ENCODE results near the gene HNRNPUL2. TPM values are rescaled to one million over a fixed set of nuclear protein-coding genes. Genes with fewer than 3 reads are reported as not detected.
"Not testable (repeated sequence)": the region's sequence is repeated elsewhere in the genome, so short reads cannot be mapped to it uniquely, and the experiment has no call there.

The HNRNPUL2 gene
- total RNA-seq, 3 donors from 2014 or later (not counting 1 experiment from before 2014, with no cell fraction given): 58.0 to 73.1 (median 69.3) TPM

DNA sequence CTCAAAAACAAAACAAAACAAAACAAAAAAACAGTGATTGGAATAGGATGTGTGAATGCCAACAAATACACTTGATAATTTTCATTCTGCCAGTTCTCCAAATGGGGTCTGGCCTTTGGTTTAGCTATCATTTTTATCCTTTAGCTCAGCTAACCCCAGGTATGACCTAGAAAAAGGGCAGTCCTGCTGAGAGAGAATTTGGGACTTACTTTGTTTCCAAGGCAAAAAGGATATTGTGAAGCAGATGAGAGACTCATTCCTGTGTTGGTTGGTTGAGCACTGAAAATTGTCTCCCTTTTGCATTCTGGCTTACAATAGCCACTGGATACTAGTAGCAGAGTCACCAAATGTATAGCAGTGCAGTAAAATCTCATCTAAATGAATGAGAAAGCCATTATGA is 9.9 kb upstream of the HNRNPUL2 start:
- Histone ChIP-seq H3K36me3 (ENCODE audit: control insufficient read depth, insufficient read depth, low read length) (peaks cover 60% of the 10 kb centered on the region), H3K4me3 (ENCODE audit: low read length) (no peak overlapping the region), H3K4me1 (ENCODE audit: control insufficient read depth, insufficient read depth, low read length) (no peaks in the 10 kb centered on the region), H3K9me3 (ENCODE audit: control insufficient read depth, insufficient read depth, low read length) (no peaks in the 10 kb centered on the region), H3K27ac (ENCODE audit: low read length) (no peak overlapping the region), H3K27me3 (ENCODE audit: control insufficient read depth, insufficient read depth, low read length) (no peaks in the 10 kb centered on the region)
- no peak overlapping the region for H3K4me3 Mint-ChIP-seq
- DNase-seq (no peak), ATAC-seq (no peak)
- intact Hi-C loops (cut with micrococcal nuclease): no loop called here
- TF ChIP-seq, protein P1, sequence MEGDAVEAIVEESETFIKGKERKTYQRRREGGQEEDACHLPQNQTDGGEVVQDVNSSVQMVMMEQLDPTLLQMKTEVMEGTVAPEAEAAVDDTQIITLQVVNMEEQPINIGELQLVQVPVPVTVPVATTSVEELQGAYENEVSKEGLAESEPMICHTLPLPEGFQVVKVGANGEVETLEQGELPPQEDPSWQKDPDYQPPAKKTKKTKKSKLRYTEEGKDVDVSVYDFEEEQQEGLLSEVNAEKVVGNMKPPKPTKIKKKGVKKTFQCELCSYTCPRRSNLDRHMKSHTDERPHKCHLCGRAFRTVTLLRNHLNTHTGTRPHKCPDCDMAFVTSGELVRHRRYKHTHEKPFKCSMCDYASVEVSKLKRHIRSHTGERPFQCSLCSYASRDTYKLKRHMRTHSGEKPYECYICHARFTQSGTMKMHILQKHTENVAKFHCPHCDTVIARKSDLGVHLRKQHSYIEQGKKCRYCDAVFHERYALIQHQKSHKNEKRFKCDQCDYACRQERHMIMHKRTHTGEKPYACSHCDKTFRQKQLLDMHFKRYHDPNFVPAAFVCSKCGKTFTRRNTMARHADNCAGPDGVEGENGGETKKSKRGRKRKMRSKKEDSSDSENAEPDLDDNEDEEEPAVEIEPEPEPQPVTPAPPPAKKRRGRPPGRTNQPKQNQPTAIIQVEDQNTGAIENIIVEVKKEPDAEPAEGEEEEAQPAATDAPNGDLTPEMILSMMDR (IDR thresholded peaks at IDR 0.05): no peak
- no peaks in the 10 kb centered on the region for H3K9me3 Mint-ChIP-seq
- peaks cover 0 to 6% of the 10 kb centered on the region in 2 donors for H3K4me1 Mint-ChIP-seq
- H3K27me3 Mint-ChIP-seq (ENCODE audit: low read depth in 2 of 2): no peaks in the 10 kb centered on the region
- peaks cover 5% of the 10 kb centered on the region for H3K36me3 Mint-ChIP-seq
- H3K27ac Mint-ChIP-seq: no peak overlapping the region

GRCh38 chr11:62732830-62733229 is 5.6 kb upstream of the HNRNPUL2 start:
- Mint-ChIP-seq H3K4me1 (peaks cover 18% of the 10 kb centered on the region in 2 donors), H3K4me3 (no peak overlapping the region), H3K27ac (no peak overlapping the region), H3K36me3 (peaks cover 5% of the 10 kb centered on the region), H3K9me3 (no peaks in the 10 kb centered on the region), H3K27me3 (ENCODE audit: low read depth in 2 of 2) (no peaks in the 10 kb centered on the region)
- ATAC-seq (no peak), DNase-seq (peak in 1 of 2 donors; percentile 50)
- WGBS (ENCODE audit: insufficient coverage): 90% methylated on average over 2 of the region's 2 CpGs
- Histone ChIP-seq H3K9me3 (ENCODE audit: control insufficient read depth, insufficient read depth, low read length) (no peaks in the 10 kb centered on the region), H3K27me3 (ENCODE audit: control insufficient read depth, insufficient read depth, low read length) (no peaks in the 10 kb centered on the region), H3K4me3 (ENCODE audit: low read length) (no peak overlapping the region), H3K36me3 (ENCODE audit: control insufficient read depth, insufficient read depth, low read length) (peaks cover 43% of the 10 kb centered on the region), H3K27ac (ENCODE audit: low read length) (no peak overlapping the region), H3K4me1 (ENCODE audit: control insufficient read depth, insufficient read depth, low read length) (peaks cover 24% of the 10 kb centered on the region)
- intact Hi-C loops (cut with micrococcal nuclease): no loop called here
- TF ChIP-seq, protein P1 (IDR thresholded peaks at IDR 0.05): no peak

GRCh38 chr11:62730076-62730475 is 2.8 kb upstream of the HNRNPUL2 start:
- DNase-seq; H3K36me3 Mint-ChIP-seq; H3K27me3 ChIP-seq (ENCODE audit: control insufficient read depth, insufficient read depth, low read length); H3K9me3 ChIP-seq (ENCODE audit: control insufficient read depth, insufficient read depth, low read length); intact Hi-C loops (cut with micrococcal nuclease); H3K27me3 Mint-ChIP-seq (ENCODE audit: low read depth in 2 of 2); ATAC-seq; H3K9me3 Mint-ChIP-seq; H3K27ac ChIP-seq (ENCODE audit: low read length); H3K4me3 ChIP-seq (ENCODE audit: low read length): not testable (repeated sequence)
- Mint-ChIP-seq H3K4me3 (peak overlapping the region; percentile 72), H3K4me1 (peaks cover 34 to 42% of the 10 kb centered on the region in 2 donors), H3K27ac (peak overlapping the region; percentile 58 to 99)
- H3K36me3 ChIP-seq (ENCODE audit: control insufficient read depth, insufficient read depth, low read length): peaks cover 28% of the 10 kb centered on the region
- WGBS (ENCODE audit: insufficient coverage): 96% methylated on average over 14 of the region's 14 CpGs
- H3K4me1 ChIP-seq (ENCODE audit: control insufficient read depth, insufficient read depth, low read length): peaks cover 38% of the 10 kb centered on the region

GRCh38 chr11:62728171-62728988 is 1.1 kb upstream of the HNRNPUL2 start, which contains the start of gene TTC9C:
Gene TTC9C, plus strand, starts transcription at chr11:62728486. Its CDS starts 363 bp downstream, at chr11:62728849.
- peaks cover 29% of the 10 kb centered on the region for H3K36me3 ChIP-seq (ENCODE audit: control insufficient read depth, insufficient read depth, low read length)
- peak within 1 kb of the TSS; percentile 88 for H3K27ac ChIP-seq (ENCODE audit: low read length)
- WGBS (ENCODE audit: insufficient coverage): 0% methylated on average over 29 of the region's 29 CpGs
- intact Hi-C loops (cut with micrococcal nuclease): loop anchor here (1.0 to 5.0 kb wide), 4 partner anchors 33 to 153 kb away; partner anchors contain the start of genes C11orf98, CSKMT and POLR2G
- DNase-seq (peak; percentile 73 to 91), ATAC-seq (peak; percentile 37 to 45 (median 41))
- no peaks in the 10 kb centered on the region for H3K27me3 Mint-ChIP-seq (ENCODE audit: low read depth in 2 of 2)
- TF ChIP-seq, protein P1 (IDR thresholded peaks at IDR 0.05): no peak
- no peaks in the 10 kb centered on the region for H3K9me3 ChIP-seq (ENCODE audit: control insufficient read depth, insufficient read depth, low read length)
- H3K4me1 Mint-ChIP-seq: peaks cover 49 to 59% of the 10 kb centered on the region in 2 donors
- no peaks in the 10 kb centered on the region for H3K9me3 Mint-ChIP-seq
- H3K27ac Mint-ChIP-seq: peak within 1 kb of the TSS; percentile 99
- H3K4me3 Mint-ChIP-seq: peak within 1 kb of the TSS; percentile 98
- H3K4me3 ChIP-seq (ENCODE audit: low read length): peak within 1 kb of the TSS; percentile 91
- peaks cover 14% of the 10 kb centered on the region for H3K36me3 Mint-ChIP-seq
- no peaks in the 10 kb centered on the region for H3K27me3 ChIP-seq (ENCODE audit: control insufficient read depth, insufficient read depth, low read length)
- peaks cover 44% of the 10 kb centered on the region for H3K4me1 ChIP-seq (ENCODE audit: control insufficient read depth, insufficient read depth, low read length)

Data from natural killer cell (primary cell).